Upper lobe of right lung (tissue), 1 donor: Measurements from ENCODE around the gene PLAU. TPM values are rescaled to one million over a fixed set of nuclear protein-coding genes. Genes with fewer than 3 reads are reported as not detected.

Experiments used
- ATAC-seq: fragments of 200-7000 bp; cut with Tn5 transposase; one replicate; pipeline ENCODE4 v1.9.1; 2020; ENCODE audit warnings: mild to moderate bottlenecking, moderate library complexity
- DNase-seq: peaks from one replicate; pipeline ENCODE4 v3.0.0-alpha.2; 2020
- H3K27ac ChIP-seq: fragments of 200-600 bp; one replicate; pipeline ENCODE4 v1.8.0; 2022
- H3K27me3 ChIP-seq: fragments of 200-600 bp; one replicate; pipeline ENCODE4 v1.8.0; 2022; ENCODE audit warnings: mild to moderate bottlenecking
- H3K36me3 ChIP-seq: fragments of 200-600 bp; one replicate; pipeline ENCODE4 v1.8.0; 2022
- H3K4me1 ChIP-seq: fragments of 200-600 bp; one replicate; pipeline ENCODE4 v1.8.0; 2022
- H3K4me3 ChIP-seq: fragments of 200-600 bp; one replicate; pipeline ENCODE4 v1.8.0; 2022; ENCODE audit warnings: mild to moderate bottlenecking
- H3K9me3 ChIP-seq: fragments of 200-600 bp; one replicate; pipeline ENCODE4 v1.8.0; 2022
- intact Hi-C: fragments of 100-400 bp; cut with DNase I; formaldehyde crosslinking; loops from one replicate; pipeline ENCODE4 v1.11.0; 2022
- total RNA-seq: library from RNA; stranded (reverse); fragmentation: NEBNext Ultra II Directional; extraction: Animal tissue kit (Norgen Biotek cat#: 25700); gene quantifications from one replicate; pipeline ENCODE4 v1.2.1, GENCODE V29; 2021
- TF ChIP-seq, protein P1 (sequence below): fragments of 200-600 bp; IDR thresholded peaks from one replicate; pipeline ENCODE4 v1.8.0; 2022; ENCODE audit warnings: antibody characterized with exemption
- donor health status: DM: no; HTN: yes; CAD: no; lungs with severe emphysema.

PLAU gene
- total RNA-seq, 1 donor from 2014 or later = 16.8 TPM

DNA sequence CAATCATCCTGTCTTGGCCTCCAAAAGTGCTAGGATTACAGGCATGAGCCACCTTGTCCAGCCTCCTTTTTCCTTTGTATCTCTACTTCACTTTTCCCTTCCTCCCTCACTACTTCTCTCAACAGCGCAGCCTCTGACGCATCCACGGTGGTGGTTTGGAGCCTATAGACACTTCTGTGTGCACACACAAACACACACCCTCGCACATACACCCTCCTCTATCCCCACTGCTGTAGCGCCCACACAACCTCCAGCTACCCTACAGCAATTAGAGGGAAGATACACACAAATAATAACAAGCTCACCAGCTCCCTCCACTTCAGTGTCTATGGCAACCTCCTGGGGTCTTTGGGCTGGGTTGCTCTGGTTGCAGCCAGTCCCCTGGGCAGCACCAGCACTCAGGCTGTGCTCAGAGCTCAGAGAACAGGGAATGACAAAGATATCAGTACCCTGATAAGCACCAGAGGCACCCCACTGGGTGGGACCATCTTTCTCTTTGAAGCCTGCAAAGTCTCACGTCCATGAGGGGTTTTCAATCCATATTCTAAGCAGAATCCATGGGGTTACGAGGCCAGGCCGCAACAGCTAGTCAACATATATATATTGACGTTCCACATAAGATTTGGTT, 33.3 kb upstream of the PLAU start:
- ATAC-seq (no peak), DNase-seq (no peak)
- no peaks in the 10 kb centered on the region for H3K36me3 ChIP-seq
- no peaks in the 10 kb centered on the region for H3K27me3 ChIP-seq
- H3K9me3 ChIP-seq = no peaks in the 10 kb centered on the region
- no peak overlapping the region for H3K27ac ChIP-seq
- peaks cover 13% of the 10 kb centered on the region for H3K4me1 ChIP-seq
- TF ChIP-seq, protein P1, sequence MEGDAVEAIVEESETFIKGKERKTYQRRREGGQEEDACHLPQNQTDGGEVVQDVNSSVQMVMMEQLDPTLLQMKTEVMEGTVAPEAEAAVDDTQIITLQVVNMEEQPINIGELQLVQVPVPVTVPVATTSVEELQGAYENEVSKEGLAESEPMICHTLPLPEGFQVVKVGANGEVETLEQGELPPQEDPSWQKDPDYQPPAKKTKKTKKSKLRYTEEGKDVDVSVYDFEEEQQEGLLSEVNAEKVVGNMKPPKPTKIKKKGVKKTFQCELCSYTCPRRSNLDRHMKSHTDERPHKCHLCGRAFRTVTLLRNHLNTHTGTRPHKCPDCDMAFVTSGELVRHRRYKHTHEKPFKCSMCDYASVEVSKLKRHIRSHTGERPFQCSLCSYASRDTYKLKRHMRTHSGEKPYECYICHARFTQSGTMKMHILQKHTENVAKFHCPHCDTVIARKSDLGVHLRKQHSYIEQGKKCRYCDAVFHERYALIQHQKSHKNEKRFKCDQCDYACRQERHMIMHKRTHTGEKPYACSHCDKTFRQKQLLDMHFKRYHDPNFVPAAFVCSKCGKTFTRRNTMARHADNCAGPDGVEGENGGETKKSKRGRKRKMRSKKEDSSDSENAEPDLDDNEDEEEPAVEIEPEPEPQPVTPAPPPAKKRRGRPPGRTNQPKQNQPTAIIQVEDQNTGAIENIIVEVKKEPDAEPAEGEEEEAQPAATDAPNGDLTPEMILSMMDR = no peak
- intact Hi-C loops = no loop called here
- H3K4me3 ChIP-seq = no peak overlapping the region

DNA sequence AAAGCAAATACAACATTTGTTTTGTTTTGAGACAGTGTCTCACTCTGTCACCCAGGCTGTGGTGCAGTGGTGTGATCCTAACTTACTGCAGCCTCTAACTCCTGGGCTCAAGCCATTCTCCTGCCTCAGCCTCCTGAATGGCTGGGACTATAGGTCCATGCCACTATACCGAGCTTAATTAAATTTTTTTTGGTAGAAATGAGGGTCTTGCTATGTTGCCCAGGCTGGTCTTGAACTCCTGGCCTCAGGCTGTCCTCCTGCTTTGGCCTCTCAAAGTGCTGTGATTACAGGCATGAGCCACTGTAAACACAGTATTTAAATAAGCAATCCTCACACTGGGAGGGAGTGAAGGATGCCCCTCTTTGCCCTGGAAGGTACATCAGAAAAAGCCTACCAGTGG, 32.6 kb upstream of the PLAU start:
- no peak for DNase-seq
- Histone ChIP-seq H3K4me1 (peaks cover 6% of the 10 kb centered on the region), H3K27ac (no peak overlapping the region), H3K9me3 (no peaks in the 10 kb centered on the region), H3K36me3 (no peaks in the 10 kb centered on the region), H3K4me3 (no peak overlapping the region), H3K27me3 (no peaks in the 10 kb centered on the region)
- intact Hi-C loops = no loop called here
- ATAC-seq = no peak
- TF ChIP-seq, protein P1 = no peak

DNA sequence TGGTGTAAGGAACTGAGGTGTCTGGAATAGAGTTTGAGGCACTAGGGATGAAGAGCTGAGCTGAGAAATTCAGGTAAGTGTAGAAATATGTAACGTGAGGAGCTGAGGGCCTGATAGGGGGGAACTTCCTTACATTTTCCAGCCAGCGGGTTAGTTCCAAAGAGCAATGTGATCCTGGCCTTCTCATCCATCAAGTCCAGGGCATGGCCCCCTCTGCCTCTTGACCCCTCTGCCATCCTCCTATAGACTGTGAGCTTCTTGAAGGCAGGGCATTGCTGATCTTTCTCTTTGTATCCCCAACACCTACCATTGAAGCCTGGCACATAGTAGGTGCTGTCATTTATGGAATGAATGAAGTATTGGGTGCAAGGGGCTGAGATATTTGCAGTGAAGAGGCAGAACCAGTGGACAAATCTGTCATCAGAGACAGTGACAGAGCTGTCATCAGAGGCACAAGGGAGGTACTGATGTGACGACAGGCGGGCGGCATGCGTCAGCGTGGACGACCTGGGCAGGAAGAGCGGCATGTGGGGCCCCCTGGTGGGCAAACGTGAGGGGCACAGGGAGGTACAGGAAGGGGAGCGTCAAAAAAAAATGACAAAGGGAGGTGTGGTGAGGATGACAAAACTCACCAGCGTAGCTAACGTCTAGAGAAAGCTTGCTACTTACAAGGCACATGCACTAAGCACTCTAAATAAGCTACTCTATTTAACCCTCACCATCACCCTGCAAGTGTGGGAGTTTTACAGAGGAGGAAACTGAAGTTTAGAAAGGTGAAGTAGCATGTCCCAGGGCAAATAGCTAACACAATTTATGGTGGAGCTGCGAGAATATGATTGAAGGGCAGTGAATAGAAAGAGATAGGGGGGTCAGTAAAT, 31.4 kb upstream of the PLAU start:
- ATAC-seq (peak; percentile 97), DNase-seq (peak; percentile 94)
- Histone ChIP-seq H3K4me3 (no peak overlapping the region), H3K27me3 (no peaks in the 10 kb centered on the region), H3K4me1 (peaks cover 6% of the 10 kb centered on the region), H3K36me3 (no peaks in the 10 kb centered on the region), H3K27ac (no peak overlapping the region), H3K9me3 (no peaks in the 10 kb centered on the region)
- TF ChIP-seq, protein P1 = peak; percentile 97
- intact Hi-C loops = loop anchor here (5.0 to 10.0 kb wide), 2 partner anchors 58 to 215 kb away; no protein-coding TSS in a partner anchor

GRCh38 chr10:73881221-73881919, 29.6 kb upstream of the PLAU start:
- H3K27ac ChIP-seq = no peak overlapping the region
- no peak overlapping the region for H3K4me3 ChIP-seq
- intact Hi-C loops = loop anchor here (5.0 to 10.0 kb wide), 2 partner anchors 56 to 213 kb away; no protein-coding TSS in a partner anchor
- H3K27me3 ChIP-seq = no peaks in the 10 kb centered on the region
- no peaks in the 10 kb centered on the region for H3K36me3 ChIP-seq
- peaks cover 3% of the 10 kb centered on the region for H3K4me1 ChIP-seq
- no peak for DNase-seq
- TF ChIP-seq, protein P1 = no peak
- no peaks in the 10 kb centered on the region for H3K9me3 ChIP-seq
- no peak for ATAC-seq

- TF ChIP-seq, protein P1 = no peak
- intact Hi-C loops = loop anchor here (5.0 to 10.0 kb wide), 2 partner anchors 53 to 211 kb away; no protein-coding TSS in a partner anchor
- Histone ChIP-seq H3K27ac (no peak overlapping the region), H3K4me1 (peaks cover 29% of the 10 kb centered on the region), H3K36me3 (no peaks in the 10 kb centered on the region), H3K4me3 (no peak overlapping the region), H3K27me3 (no peaks in the 10 kb centered on the region), H3K9me3 (no peaks in the 10 kb centered on the region)
- no peak for ATAC-seq
- DNase-seq = no peak
Observed at GRCh38 chr10:73884017-73884416, 26.9 kb upstream of the PLAU start.
